ENCODE measurements around the gene SETD1B. TPM values are rescaled to one million over a fixed set of nuclear protein-coding genes. Genes with fewer than 3 reads are reported as not detected.

SETD1B gene
- total RNA-seq, 2 donors from 2014 or later, result 13.8 to 16.7 TPM

- peaks cover 0 to 6% of the 10 kb centered on the region in 2 donors for H3K36me3 Mint-ChIP-seq
- peak in 1 of 2 donors; percentile 26 for ATAC-seq
- H3K27ac Mint-ChIP-seq, result peak overlapping the region; percentile 63 to 65
- no peaks in the 10 kb centered on the region for H3K9me3 Mint-ChIP-seq
- no peak for DNase-seq (ENCODE audit: low spot score in 2 of 2)
These were observed 22.7 kb downstream of the SETD1B start for GRCh38 chr12:121826318-121827150.

- H3K9me3 Mint-ChIP-seq, result no peaks in the 10 kb centered on the region
- ATAC-seq (peak in 1 of 2 donors; percentile 14), DNase-seq (ENCODE audit: low spot score in 2 of 2) (no peak)
- H3K36me3 Mint-ChIP-seq, result peaks cover 0 to 6% of the 10 kb centered on the region in 2 donors
- H3K27ac Mint-ChIP-seq, result peak overlapping the region; percentile 63 to 65
These were observed 23.7 kb downstream of the SETD1B start for GRCh38 chr12:121827351-121828099.

GRCh38 chr12:121828306-121828705 lies 24.5 kb downstream of the SETD1B start:
- ATAC-seq (no peak), DNase-seq (ENCODE audit: low spot score in 2 of 2) (no peak)
- H3K36me3 Mint-ChIP-seq, result peaks cover 0 to 6% of the 10 kb centered on the region in 2 donors
- peak overlapping the region; percentile 24 to 65 for H3K27ac Mint-ChIP-seq
- no peaks in the 10 kb centered on the region for H3K9me3 Mint-ChIP-seq

GRCh38 chr12:121828826-121829225 lies 25.0 kb downstream of the SETD1B start:
- H3K36me3 Mint-ChIP-seq, result peaks cover 0 to 6% of the 10 kb centered on the region in 2 donors

GRCh38 chr12:121829250-121829918 lies 25.6 kb downstream of the SETD1B start:
- peak overlapping the region; percentile 24 to 79 for H3K27ac Mint-ChIP-seq
- peaks cover 0 to 6% of the 10 kb centered on the region in 2 donors for H3K36me3 Mint-ChIP-seq
- no peak for ATAC-seq

More at GRCh38 chr12:121828826-121829225, 25.0 kb downstream of the SETD1B start:
- DNase-seq (ENCODE audit: low spot score in 2 of 2) (no peak), ATAC-seq (no peak)
- peak overlapping the region; percentile 24 to 65 for H3K27ac Mint-ChIP-seq
- H3K9me3 Mint-ChIP-seq, result no peaks in the 10 kb centered on the region

GRCh38 chr12:121830134-121830533 lies 26.3 kb downstream of the SETD1B start:
- DNase-seq (ENCODE audit: low spot score in 2 of 2) (no peak), ATAC-seq (no peak)
- Mint-ChIP-seq H3K27ac (no peak overlapping the region), H3K36me3 (peaks cover 0 to 6% of the 10 kb centered on the region in 2 donors), H3K9me3 (no peaks in the 10 kb centered on the region)

More at GRCh38 chr12:121829250-121829918, 25.6 kb downstream of the SETD1B start:
- no peak for DNase-seq (ENCODE audit: low spot score in 2 of 2)
- H3K9me3 Mint-ChIP-seq, result no peaks in the 10 kb centered on the region

GRCh38 chr12:121830588-121831265 lies 26.9 kb downstream of the SETD1B start:
- no peak for ATAC-seq
- Mint-ChIP-seq H3K36me3 (peaks cover 0 to 6% of the 10 kb centered on the region in 2 donors), H3K9me3 (no peaks in the 10 kb centered on the region), H3K27ac (no peak overlapping the region)
- DNase-seq (ENCODE audit: low spot score in 2 of 2), result no peak

- H3K9me3 Mint-ChIP-seq, result no peaks in the 10 kb centered on the region
- peaks cover 0 to 6% of the 10 kb centered on the region in 2 donors for H3K36me3 Mint-ChIP-seq
- DNase-seq (ENCODE audit: low spot score in 2 of 2), result no peak
- H3K27ac Mint-ChIP-seq, result no peak overlapping the region
- no peak for ATAC-seq
These were observed 27.9 kb downstream of the SETD1B start for GRCh38 chr12:121831571-121832245.

GRCh38 chr12:121837680-121838079 lies 33.9 kb downstream of the SETD1B start:
- no peak overlapping the region for H3K27ac Mint-ChIP-seq
- DNase-seq (ENCODE audit: low spot score in 2 of 2) (no peak), ATAC-seq (no peak)
- no peaks in the 10 kb centered on the region for H3K36me3 Mint-ChIP-seq
- H3K9me3 Mint-ChIP-seq, result no peaks in the 10 kb centered on the region

- Mint-ChIP-seq H3K9me3 (no peaks in the 10 kb centered on the region), H3K27ac (peak overlapping the region in 1 of 2 donors; percentile 29), H3K36me3 (no peaks in the 10 kb centered on the region)
- no peak for ATAC-seq
- DNase-seq (ENCODE audit: low spot score in 2 of 2), result no peak
These were observed 34.3 kb downstream of the SETD1B start for GRCh38 chr12:121838126-121838525.

- DNase-seq (ENCODE audit: low spot score in 2 of 2) (peak; percentile 98 to 100), ATAC-seq (peak; percentile 94 to 97)
- H3K9me3 Mint-ChIP-seq, result no peaks in the 10 kb centered on the region
- no peaks in the 10 kb centered on the region for H3K36me3 Mint-ChIP-seq
- H3K27ac Mint-ChIP-seq, result peak overlapping the region; percentile 93 to 95
These were observed 35.5 kb downstream of the SETD1B start for GRCh38 chr12:121839106-121839992.

GRCh38 chr12:121839993-121840761 lies 36.4 kb downstream of the SETD1B start:
- peak overlapping the region; percentile 93 to 95 for H3K27ac Mint-ChIP-seq
- no peaks in the 10 kb centered on the region for H3K36me3 Mint-ChIP-seq
- H3K9me3 Mint-ChIP-seq, result no peaks in the 10 kb centered on the region
- DNase-seq (ENCODE audit: low spot score in 2 of 2), result no peak
- peak in 1 of 2 donors; percentile 1 for ATAC-seq

GRCh38 chr12:121843236-121843982 lies 39.6 kb downstream of the SETD1B start:
- no peak for ATAC-seq
- DNase-seq (ENCODE audit: low spot score in 2 of 2), result no peak
- Mint-ChIP-seq H3K36me3 (no peaks in the 10 kb centered on the region), H3K27ac (peak overlapping the region in 1 of 2 donors; percentile 2), H3K9me3 (no peaks in the 10 kb centered on the region)

GRCh38 chr12:121845701-121846100 lies 41.9 kb downstream of the SETD1B start:
- Mint-ChIP-seq H3K36me3 (no peaks in the 10 kb centered on the region), H3K27ac (no peak overlapping the region), H3K9me3 (no peaks in the 10 kb centered on the region)
- DNase-seq (ENCODE audit: low spot score in 2 of 2) (no peak), ATAC-seq (no peak)
